Fibroblast of peridontal ligament (primary cell): ENCODE measurements around the gene FGGY.
"Not testable (repeated sequence)": the region's sequence is repeated elsewhere in the genome, so short reads cannot be mapped to it uniquely, and the experiment has no call there.

Experiments
- DNase-seq: peaks from one replicate; pipeline ENCODE4 v3.0.0-alpha.2; 2010; ENCODE audit errors: extremely low read depth

FGGY gene

GRCh38 chr1:59731591-59731990, 434.7 kb downstream of the FGGY start:
- no peak for DNase-seq

- no peak for DNase-seq
These were observed 435.5 kb downstream of the FGGY start for GRCh38 chr1:59732214-59732955.

GRCh38 chr1:59733443-59734141, 436.7 kb downstream of the FGGY start:
- peak; percentile 75 for DNase-seq

- DNase-seq, result not testable (repeated sequence)
These were observed 439.0 kb downstream of the FGGY start for GRCh38 chr1:59735927-59736326.

- no peak for DNase-seq
These were observed 439.9 kb downstream of the FGGY start for GRCh38 chr1:59736744-59737143.

GRCh38 chr1:59737638-59738037, 440.7 kb downstream of the FGGY start:
- no peak for DNase-seq

- DNase-seq, result peak; percentile 97
These were observed 441.3 kb downstream of the FGGY start for GRCh38 chr1:59738152-59738551.

GRCh38 chr1:59738591-59739015, 441.7 kb downstream of the FGGY start:
- peak; percentile 98 for DNase-seq

GRCh38 chr1:59739111-59739510, 442.2 kb downstream of the FGGY start:
- DNase-seq, result no peak

GRCh38 chr1:59742526-59742925, 445.6 kb downstream of the FGGY start:
- no peak for DNase-seq

GRCh38 chr1:59743324-59744091, 446.6 kb downstream of the FGGY start:
- no peak for DNase-seq

- no peak for DNase-seq
These were observed 450.6 kb downstream of the FGGY start for GRCh38 chr1:59747420-59748024.

- DNase-seq, result no peak
These were observed 451.2 kb downstream of the FGGY start for GRCh38 chr1:59748123-59748522.

GRCh38 chr1:59750328-59751003, 453.6 kb downstream of the FGGY start:
- peak; percentile 79 for DNase-seq

- DNase-seq, result no peak
These were observed 454.1 kb downstream of the FGGY start for GRCh38 chr1:59751004-59751395.

- DNase-seq, result no peak
These were observed 454.9 kb downstream of the FGGY start for GRCh38 chr1:59751801-59752200.

GRCh38 chr1:59752556-59753414, 455.9 kb downstream of the FGGY start:
- DNase-seq, result no peak

GRCh38 chr1:59755069-59755685, 458.3 kb downstream of the FGGY start:
- no peak for DNase-seq

- no peak for DNase-seq
These were observed 460.4 kb downstream of the FGGY start for GRCh38 chr1:59757197-59757747.
